ENCODE data around the gene TMPRSS13. TPM values are rescaled to one million over a fixed set of nuclear protein-coding genes. Genes with fewer than 3 reads are reported as not detected.

The TMPRSS13 gene
- total RNA-seq, 1 experiment from 2014 or later: 53.1 TPM

DNA sequence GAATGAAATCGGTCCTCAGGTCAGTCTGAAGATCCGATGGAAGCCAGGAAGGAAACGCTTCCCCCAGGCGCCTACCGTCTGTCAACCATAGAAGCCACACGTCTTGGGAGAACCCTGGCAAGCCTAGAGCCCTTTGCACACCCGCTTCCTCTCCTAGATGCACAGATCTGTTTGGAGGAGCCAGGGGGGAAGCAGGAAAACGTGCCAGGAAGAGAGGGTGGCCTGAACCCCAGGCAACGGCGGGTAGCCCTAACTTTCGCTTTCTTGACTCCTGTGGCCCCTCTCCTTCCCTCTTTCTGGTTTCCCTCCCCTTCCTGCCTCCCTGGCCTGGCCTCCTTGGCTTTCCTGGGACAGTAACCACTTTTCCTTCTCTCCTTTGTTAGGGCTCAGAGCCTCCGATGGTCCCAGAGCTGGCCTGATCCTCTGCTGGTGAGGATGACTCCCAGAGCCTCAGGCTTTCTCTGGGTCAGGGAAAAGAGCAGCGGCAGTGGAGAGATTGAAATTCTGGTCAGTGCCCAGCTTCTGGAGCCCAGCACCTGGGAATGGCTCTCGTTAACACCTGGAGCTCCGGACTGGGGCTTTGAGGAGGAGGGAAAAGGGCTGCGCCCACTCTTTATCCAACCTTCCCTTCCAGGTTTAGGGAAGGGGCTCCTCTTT is 54.8 kb downstream of the TMPRSS13 start:
- intact Hi-C loops (cut with micrococcal nuclease; ENCODE audit: unreplicated experiment): no loop called here
- no peaks in the 10 kb centered on the region for H3K36me3 ChIP-seq (ENCODE audit: control insufficient read depth, insufficient read depth, low read length)
- ChIA-PET POLR2A (no interaction called here), CTCF (no interaction called here)
- H3K27ac Mint-ChIP-seq (ENCODE audit: unreplicated experiment): no peak overlapping the region
- DNase-seq: no peak
- no peaks in the 10 kb centered on the region for H3K36me3 Mint-ChIP-seq (ENCODE audit: insufficient read depth, unreplicated experiment)
- BruUV-seq (replicated peaks): no TSS peak
- H3K27me3 ChIP-seq (replicated peaks; ENCODE audit: control insufficient read depth, insufficient read depth, low read length): peaks cover 12% of the 10 kb centered on the region
- peaks cover 14% of the 10 kb centered on the region; the same call in 1 of the 2 replicates for H3K4me1 ChIP-seq
- H3K9me3 Mint-ChIP-seq (ENCODE audit: unreplicated experiment): no peaks in the 10 kb centered on the region
- TF ChIP-seq, protein P1, sequence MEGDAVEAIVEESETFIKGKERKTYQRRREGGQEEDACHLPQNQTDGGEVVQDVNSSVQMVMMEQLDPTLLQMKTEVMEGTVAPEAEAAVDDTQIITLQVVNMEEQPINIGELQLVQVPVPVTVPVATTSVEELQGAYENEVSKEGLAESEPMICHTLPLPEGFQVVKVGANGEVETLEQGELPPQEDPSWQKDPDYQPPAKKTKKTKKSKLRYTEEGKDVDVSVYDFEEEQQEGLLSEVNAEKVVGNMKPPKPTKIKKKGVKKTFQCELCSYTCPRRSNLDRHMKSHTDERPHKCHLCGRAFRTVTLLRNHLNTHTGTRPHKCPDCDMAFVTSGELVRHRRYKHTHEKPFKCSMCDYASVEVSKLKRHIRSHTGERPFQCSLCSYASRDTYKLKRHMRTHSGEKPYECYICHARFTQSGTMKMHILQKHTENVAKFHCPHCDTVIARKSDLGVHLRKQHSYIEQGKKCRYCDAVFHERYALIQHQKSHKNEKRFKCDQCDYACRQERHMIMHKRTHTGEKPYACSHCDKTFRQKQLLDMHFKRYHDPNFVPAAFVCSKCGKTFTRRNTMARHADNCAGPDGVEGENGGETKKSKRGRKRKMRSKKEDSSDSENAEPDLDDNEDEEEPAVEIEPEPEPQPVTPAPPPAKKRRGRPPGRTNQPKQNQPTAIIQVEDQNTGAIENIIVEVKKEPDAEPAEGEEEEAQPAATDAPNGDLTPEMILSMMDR (IDR thresholded peaks at IDR 0.05; ENCODE audit: insufficient read depth in 1 of 2, low read depth in 1 of 2, low read length in 1 of 2, severe bottlenecking in 1 of 2, unreplicated experiment in 1 of 2): no peak
- H3K9me3 ChIP-seq: no peaks in the 10 kb centered on the region
- no peak overlapping the region for H3K4me3 Mint-ChIP-seq (ENCODE audit: unreplicated experiment)
- H3K27me3 Mint-ChIP-seq (ENCODE audit: insufficient read depth, unreplicated experiment): peaks cover 47% of the 10 kb centered on the region
- H3K4me1 Mint-ChIP-seq (ENCODE audit: low read depth, unreplicated experiment): peaks cover 6% of the 10 kb centered on the region
- H3K4me3 ChIP-seq (ENCODE audit: low read depth, low read length): no peak overlapping the region

DNA sequence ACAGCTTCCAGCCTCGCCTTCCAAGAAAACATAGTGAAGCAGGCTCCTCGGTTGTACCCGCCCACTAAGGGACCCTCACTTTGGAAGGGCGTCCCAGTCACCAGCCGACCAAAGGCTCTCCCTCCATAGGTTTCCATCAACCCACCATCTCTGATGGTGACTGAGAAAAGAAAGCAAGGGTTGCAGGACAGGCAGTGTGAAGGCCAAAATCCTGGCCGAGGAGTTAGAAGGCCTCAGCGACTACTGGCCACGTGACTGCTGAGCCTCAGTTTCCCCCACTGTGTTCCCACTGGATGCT is 55.4 kb downstream of the TMPRSS13 start:
- ChIA-PET CTCF (no interaction called here), POLR2A (no interaction called here)
- BruUV-seq (replicated peaks): no TSS peak
- Mint-ChIP-seq H3K4me3 (ENCODE audit: unreplicated experiment) (no peak overlapping the region), H3K4me1 (ENCODE audit: low read depth, unreplicated experiment) (peaks cover 6% of the 10 kb centered on the region), H3K9me3 (ENCODE audit: unreplicated experiment) (no peaks in the 10 kb centered on the region), H3K27ac (ENCODE audit: unreplicated experiment) (no peak overlapping the region), H3K27me3 (ENCODE audit: insufficient read depth, unreplicated experiment) (peaks cover 45% of the 10 kb centered on the region), H3K36me3 (ENCODE audit: insufficient read depth, unreplicated experiment) (no peaks in the 10 kb centered on the region)
- H3K9me3 ChIP-seq: no peaks in the 10 kb centered on the region
- no peak for DNase-seq
- H3K27me3 ChIP-seq (replicated peaks; ENCODE audit: control insufficient read depth, insufficient read depth, low read length): peaks cover 11% of the 10 kb centered on the region
- intact Hi-C loops (cut with micrococcal nuclease; ENCODE audit: unreplicated experiment): no loop called here
- H3K4me3 ChIP-seq (ENCODE audit: low read depth, low read length): no peak overlapping the region
- peaks cover 14% of the 10 kb centered on the region; the same call in 1 of the 2 replicates for H3K4me1 ChIP-seq
- H3K36me3 ChIP-seq (ENCODE audit: control insufficient read depth, insufficient read depth, low read length): no peaks in the 10 kb centered on the region
- TF ChIP-seq, protein P1 (IDR thresholded peaks at IDR 0.05; ENCODE audit: insufficient read depth in 1 of 2, low read depth in 1 of 2, low read length in 1 of 2, severe bottlenecking in 1 of 2, unreplicated experiment in 1 of 2): no peak

DNA sequence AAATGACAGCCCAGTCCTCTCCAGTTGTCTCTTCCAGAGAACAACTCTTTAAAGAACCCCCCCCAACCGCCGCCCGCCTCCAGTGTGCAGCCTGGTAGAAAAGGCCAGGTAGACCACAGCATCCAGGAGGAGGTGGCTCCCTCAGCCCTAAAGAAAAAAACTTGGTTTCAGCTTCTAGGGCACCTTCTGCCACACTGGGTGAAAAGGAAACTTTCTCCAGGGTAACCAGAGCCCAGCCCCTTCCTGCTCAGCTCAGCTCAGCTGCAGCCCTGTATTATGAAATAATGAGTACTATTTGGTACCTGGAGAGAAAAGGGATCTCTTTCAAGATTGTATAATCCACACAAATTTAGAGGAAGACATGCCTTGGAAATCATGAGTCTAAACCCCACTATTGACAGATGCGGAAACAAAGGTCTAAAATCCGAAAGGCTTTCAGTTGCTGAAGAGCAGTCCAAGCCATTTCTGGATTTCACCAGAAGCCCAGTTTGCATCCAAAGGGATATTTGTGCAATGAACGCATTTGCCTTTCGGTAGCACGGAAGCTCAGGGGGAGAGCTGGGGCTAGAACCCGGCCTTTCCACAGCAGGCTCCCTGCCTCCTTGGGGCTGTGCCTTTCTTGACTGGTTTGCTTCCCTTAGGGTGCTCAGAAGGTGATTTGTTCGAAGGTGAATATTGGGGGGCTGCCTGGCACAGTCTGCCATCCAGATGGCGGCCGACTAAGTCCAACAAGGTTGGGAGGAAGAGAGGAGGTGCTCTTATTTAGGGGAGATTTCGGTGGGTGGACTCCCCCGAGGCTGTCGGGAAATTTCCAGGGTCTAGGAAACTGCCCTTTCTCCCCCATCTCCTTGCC is 56.0 kb downstream of the TMPRSS13 start:
- intact Hi-C loops (cut with micrococcal nuclease; ENCODE audit: unreplicated experiment): no loop called here
- CTCF ChIA-PET: interaction anchor here (0.8 kb wide), 1 partner anchor 74 kb away, joined by 3 read pairs; no protein-coding TSS in a partner anchor
- no peak for DNase-seq
- Mint-ChIP-seq H3K4me3 (ENCODE audit: unreplicated experiment) (no peak overlapping the region), H3K27ac (ENCODE audit: unreplicated experiment) (no peak overlapping the region), H3K9me3 (ENCODE audit: unreplicated experiment) (no peaks in the 10 kb centered on the region), H3K27me3 (ENCODE audit: insufficient read depth, unreplicated experiment) (peaks cover 39% of the 10 kb centered on the region), H3K4me1 (ENCODE audit: low read depth, unreplicated experiment) (peaks cover 6% of the 10 kb centered on the region), H3K36me3 (ENCODE audit: insufficient read depth, unreplicated experiment) (no peaks in the 10 kb centered on the region)
- H3K4me1 ChIP-seq: peaks cover 14% of the 10 kb centered on the region; the same call in 1 of the 2 replicates
- POLR2A ChIA-PET: no interaction called here
- no peaks in the 10 kb centered on the region for H3K36me3 ChIP-seq (ENCODE audit: control insufficient read depth, insufficient read depth, low read length)
- H3K9me3 ChIP-seq: no peaks in the 10 kb centered on the region
- BruUV-seq (replicated peaks): no TSS peak
- peaks cover 11% of the 10 kb centered on the region for H3K27me3 ChIP-seq (replicated peaks; ENCODE audit: control insufficient read depth, insufficient read depth, low read length)
- TF ChIP-seq, protein P1 (IDR thresholded peaks at IDR 0.05; ENCODE audit: insufficient read depth in 1 of 2, low read depth in 1 of 2, low read length in 1 of 2, severe bottlenecking in 1 of 2, unreplicated experiment in 1 of 2): no peak
- H3K4me3 ChIP-seq (ENCODE audit: low read depth, low read length): no peak overlapping the region

All from Caco-2 (cell line).